Measurements from ENCODE around the gene TRIM60.
"Not testable (repeated sequence)": the region's sequence is repeated elsewhere in the genome, so short reads cannot be mapped to it uniquely, and the experiment has no call there.

The TRIM60 gene

GRCh38 chr4:165031436-165032211, at the start of gene TRIM60:
Gene TRIM60, plus strand, starts transcription at chr4:165031999. Its CDS starts 8,074 bp downstream, at chr4:165040073.
- DNase-seq: no peak

- DNase-seq: no peak
These were observed 42.3 kb upstream of the TRIM60 start for GRCh38 chr4:164989471-164989870.

GRCh38 chr4:164990786-164991185, 41.0 kb upstream of the TRIM60 start:
- not testable (repeated sequence) for DNase-seq

GRCh38 chr4:164996123-164996522, 35.7 kb upstream of the TRIM60 start:
- not testable (repeated sequence) for DNase-seq

- no peak for DNase-seq
These were observed 34.5 kb upstream of the TRIM60 start for GRCh38 chr4:164997324-164997723.

GRCh38 chr4:164997941-164998340, 33.9 kb upstream of the TRIM60 start:
- DNase-seq: no peak

GRCh38 chr4:164998526-164999080, 33.2 kb upstream of the TRIM60 start:
- DNase-seq: not testable (repeated sequence)

GRCh38 chr4:165001957-165002356, 29.8 kb upstream of the TRIM60 start:
- DNase-seq: not testable (repeated sequence)

GRCh38 chr4:165005352-165005925, 26.4 kb upstream of the TRIM60 start:
- DNase-seq: no peak

GRCh38 chr4:165006456-165006855, 25.3 kb upstream of the TRIM60 start:
- no peak for DNase-seq

- no peak for DNase-seq
These were observed 24.9 kb upstream of the TRIM60 start for GRCh38 chr4:165006886-165007285.

GRCh38 chr4:165009493-165010227, 22.1 kb upstream of the TRIM60 start:
- DNase-seq: no peak

- no peak for DNase-seq
These were observed 21.3 kb upstream of the TRIM60 start for GRCh38 chr4:165010487-165010886.

GRCh38 chr4:165010991-165011390, 20.8 kb upstream of the TRIM60 start:
- DNase-seq: no peak

GRCh38 chr4:165011403-165011802, 20.4 kb upstream of the TRIM60 start:
- DNase-seq: no peak

GRCh38 chr4:165013691-165014090, 18.1 kb upstream of the TRIM60 start:
- DNase-seq: no peak

GRCh38 chr4:165016971-165017370, 14.8 kb upstream of the TRIM60 start:
- no peak for DNase-seq

GRCh38 chr4:165019995-165020394, 11.8 kb upstream of the TRIM60 start:
- DNase-seq: not testable (repeated sequence)

- DNase-seq: not testable (repeated sequence)
These were observed 6.0 kb upstream of the TRIM60 start for GRCh38 chr4:165025782-165026181.

- DNase-seq: no peak
These were observed 3.9 kb upstream of the TRIM60 start for GRCh38 chr4:165027762-165028402.

GRCh38 chr4:165048170-165048569, 16.4 kb downstream of the TRIM60 start:
- no peak for DNase-seq

- no peak for DNase-seq
These were observed 20.8 kb downstream of the TRIM60 start for GRCh38 chr4:165052627-165053026.

GRCh38 chr4:165053645-165054044, 21.8 kb downstream of the TRIM60 start, which contains the start of gene TRIM75:
Gene TRIM75, plus strand, starts transcription at chr4:165053866. Its CDS starts 5,282 bp downstream, at chr4:165059148.
- no peak for DNase-seq
